HG02852 (cell line): Measurements from ENCODE around the gene RNF125.
"Not testable (repeated sequence)": the region's sequence is repeated elsewhere in the genome, so short reads cannot be mapped to it uniquely, and the experiment has no call there.

Experiments
- ATAC-seq: cut with Tn5 transposase; IDR thresholded peaks from one replicate; pipeline ENCODE4 v1.9.1; 2021; ENCODE audit warnings: mild to moderate bottlenecking, moderate library complexity; ENCODE audit not compliant: unreplicated experiment

The RNF125 gene

DNA sequence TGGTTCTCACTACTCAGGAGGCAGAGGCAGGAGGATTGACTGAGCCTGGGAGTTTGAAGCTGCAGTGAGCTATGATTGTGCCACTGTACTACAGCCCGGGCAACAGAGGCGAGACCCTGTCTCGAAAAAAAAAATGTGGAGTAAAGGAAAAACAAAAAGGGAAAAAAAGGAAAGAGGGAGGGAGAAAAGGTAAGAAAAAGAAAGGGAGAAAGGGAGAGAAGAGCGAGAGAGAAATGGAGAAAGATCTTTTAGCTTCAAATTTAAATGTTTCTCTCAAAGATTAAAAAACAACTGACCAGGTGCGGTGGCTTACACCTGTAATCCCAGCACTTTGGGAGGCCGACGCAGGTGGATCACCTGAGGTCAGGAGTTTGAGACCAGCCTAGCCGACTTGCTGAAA, 65.2 kb downstream of the RNF125 start:
- ATAC-seq, result no peak

DNA sequence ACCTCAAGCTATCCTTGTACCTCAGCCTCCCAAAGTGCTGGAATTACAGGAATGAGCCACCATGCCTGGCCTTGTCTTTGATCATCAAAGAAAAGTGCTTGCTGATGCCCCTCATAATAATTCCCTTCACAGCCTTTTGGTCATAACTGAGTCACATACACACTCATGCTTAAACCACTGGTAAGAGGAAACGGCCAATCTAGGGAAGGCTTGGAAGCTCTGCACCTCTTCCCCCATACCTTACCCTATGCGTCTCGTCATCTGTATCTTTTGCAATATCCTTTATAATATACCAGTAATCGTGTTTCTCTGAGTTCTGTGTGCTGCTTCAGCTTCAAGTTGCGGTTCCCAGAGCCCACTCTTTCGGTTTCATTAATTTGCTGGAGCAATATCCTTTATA, 68.3 kb downstream of the RNF125 start:
- no peak for ATAC-seq

GRCh38 chr18:32090831-32091230, 72.2 kb downstream of the RNF125 start:
- ATAC-seq, result not testable (repeated sequence)

DNA sequence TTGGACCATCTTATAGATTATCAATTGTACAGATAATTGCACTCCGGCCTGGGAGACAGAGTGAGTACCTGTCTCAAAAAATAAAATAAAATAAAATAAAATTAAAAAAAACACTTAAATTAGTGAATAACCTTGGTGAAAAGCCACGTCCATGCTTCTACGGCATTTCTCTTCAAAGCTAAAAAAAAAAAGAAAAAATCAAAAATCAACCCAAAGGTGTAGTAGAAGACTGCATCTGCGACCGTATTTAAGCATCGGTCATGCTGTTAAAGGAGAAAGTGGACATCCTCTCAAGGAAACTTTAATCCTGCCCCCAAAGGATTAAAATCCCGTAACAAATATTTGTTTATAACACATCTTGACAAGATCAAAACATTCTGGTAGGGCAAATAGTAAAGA, 72.7 kb downstream of the RNF125 start:
- no peak for ATAC-seq

GRCh38 chr18:32091724-32092421, 73.2 kb downstream of the RNF125 start, which contains the start of gene RNF138:
TSS of gene RNF138 (plus strand) at chr18:32091874. CDS start at chr18:32092777, 903 bp downstream.
- ATAC-seq, result peak; percentile 58

DNA sequence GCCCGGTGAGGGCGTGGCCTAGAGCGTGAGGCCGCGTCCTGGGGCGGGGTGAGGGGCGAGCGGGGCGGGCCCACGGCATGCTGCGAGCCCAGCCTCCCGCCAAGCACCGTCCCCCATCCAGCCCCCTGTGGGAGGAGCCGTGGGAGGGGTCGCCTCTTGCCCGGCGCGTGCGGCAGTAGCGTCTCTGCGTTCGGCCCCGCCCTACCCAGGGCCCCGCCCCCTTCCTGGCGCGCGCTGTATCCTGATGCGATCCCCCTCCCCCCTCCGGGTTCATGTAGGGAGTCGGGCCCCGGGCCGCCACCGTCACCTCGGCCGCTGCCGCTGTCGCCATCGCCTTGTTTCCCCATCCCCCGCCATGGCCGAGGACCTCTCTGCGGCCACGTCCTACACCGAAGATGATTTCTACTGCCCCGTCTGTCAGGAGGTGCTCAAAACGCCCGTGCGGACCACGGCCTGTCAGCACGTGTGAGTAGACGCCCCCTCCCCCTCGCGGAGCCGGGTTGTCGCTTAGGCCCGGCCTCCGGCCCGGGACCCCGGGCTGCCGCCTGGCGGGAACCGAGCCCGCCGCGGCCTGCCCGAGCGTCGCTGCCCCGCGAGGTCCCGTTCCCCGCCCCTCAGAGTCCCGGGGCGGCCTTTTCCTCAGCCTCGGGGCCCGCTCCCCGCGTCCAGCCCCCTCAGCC, 73.9 kb downstream of the RNF125 start:
- ATAC-seq, result peak; percentile 77

DNA sequence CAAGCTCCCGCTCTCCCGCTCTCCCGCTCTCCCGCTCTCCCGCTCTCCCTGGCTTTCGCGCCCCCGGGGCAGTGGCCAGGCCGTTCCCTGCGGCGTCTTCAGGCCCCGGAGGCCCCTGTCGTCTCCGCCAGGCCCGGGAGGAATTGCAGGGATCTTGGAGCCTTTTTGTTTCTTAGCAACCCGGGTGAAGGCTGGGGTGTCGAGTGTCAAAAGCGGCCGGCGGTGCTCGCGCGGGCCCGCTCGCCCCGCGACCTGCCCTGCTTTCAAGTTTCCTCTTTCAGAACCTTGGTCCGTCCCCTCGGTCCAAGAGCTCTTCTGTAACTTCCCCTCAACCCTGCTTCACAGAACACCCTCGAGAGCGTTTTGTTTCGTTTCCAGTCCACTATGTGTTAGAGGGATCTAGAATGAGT, 74.5 kb downstream of the RNF125 start:
- ATAC-seq, result peak; percentile 32

DNA sequence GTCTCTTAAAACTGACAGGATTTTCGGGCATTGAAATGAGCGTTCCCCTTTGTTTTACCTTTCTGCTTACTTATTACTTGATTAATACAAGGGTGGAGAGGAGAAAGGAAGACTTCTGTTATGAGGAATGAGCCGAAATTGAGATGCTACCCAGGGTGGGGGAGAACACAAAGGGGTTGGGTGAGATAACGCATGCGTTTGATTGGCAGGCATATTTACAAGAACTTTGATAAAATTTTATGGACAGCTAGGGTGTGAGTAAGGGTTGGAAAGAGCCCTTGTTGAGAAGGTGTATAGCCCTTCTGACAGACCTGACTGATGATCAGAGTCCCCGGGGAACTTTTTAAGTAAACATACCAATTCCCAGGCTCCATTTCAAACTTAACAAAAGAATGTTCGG, 74.9 kb downstream of the RNF125 start:
- peak; percentile 0 for ATAC-seq

DNA sequence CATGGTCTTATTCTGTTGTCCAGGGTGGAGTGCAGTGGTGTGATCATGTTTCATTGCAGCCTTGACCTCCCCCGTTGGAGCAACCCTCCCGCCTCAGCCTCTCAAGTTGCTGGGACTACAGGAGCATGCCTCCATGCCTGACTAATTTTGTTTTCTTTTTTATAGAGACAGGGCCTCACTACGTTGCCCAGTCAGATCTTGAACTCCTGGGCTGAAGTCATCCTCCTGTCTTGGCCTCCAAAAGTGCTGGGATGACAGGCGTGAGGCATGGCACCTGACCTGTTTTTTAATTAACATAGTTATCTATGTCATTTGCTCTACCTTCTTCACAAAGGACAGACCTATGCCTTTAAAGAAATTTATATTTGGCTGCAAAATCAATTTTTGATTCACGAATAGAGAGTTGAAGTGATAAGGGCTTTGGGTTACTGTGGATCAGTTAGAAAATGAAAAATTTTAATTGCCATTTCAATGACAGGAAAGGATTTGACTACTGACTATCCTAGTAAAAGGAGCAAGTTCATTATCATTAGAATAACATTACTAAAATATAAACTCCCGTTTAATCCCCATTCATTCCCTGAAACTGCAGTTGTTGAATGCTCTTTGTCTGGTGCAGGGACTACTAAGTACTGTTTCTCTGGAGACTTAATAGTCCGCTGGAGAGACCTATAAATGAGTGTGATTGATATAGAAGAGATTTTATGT, 76.7 kb downstream of the RNF125 start:
- no peak for ATAC-seq

DNA sequence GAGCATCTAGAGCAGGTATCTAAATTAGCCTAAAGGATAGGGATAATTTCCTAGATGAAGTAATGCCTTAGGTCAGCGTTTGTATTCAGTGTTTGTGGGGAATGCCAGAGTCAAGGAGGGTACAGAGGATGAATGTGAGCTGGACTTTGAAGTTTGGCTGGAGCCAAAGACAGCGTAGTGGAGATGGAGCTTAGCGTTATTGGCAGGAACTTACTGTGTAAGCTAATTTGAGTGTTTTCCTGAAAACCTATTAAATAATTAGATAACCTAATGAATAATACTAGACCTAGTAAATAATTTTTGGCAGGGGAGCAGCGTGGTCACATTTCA, 77.2 kb downstream of the RNF125 start:
- no peak for ATAC-seq

GRCh38 chr18:32096946-32097345, 78.3 kb downstream of the RNF125 start:
- no peak for ATAC-seq

- no peak for ATAC-seq
Observed at GRCh38 chr18:32104516-32104915, 85.9 kb downstream of the RNF125 start.

GRCh38 chr18:32110005-32110404, 91.4 kb downstream of the RNF125 start:
- ATAC-seq, result no peak

GRCh38 chr18:32111706-32112105, 93.1 kb downstream of the RNF125 start:
- no peak for ATAC-seq

GRCh38 chr18:32112826-32113225, 94.2 kb downstream of the RNF125 start:
- ATAC-seq, result no peak

DNA sequence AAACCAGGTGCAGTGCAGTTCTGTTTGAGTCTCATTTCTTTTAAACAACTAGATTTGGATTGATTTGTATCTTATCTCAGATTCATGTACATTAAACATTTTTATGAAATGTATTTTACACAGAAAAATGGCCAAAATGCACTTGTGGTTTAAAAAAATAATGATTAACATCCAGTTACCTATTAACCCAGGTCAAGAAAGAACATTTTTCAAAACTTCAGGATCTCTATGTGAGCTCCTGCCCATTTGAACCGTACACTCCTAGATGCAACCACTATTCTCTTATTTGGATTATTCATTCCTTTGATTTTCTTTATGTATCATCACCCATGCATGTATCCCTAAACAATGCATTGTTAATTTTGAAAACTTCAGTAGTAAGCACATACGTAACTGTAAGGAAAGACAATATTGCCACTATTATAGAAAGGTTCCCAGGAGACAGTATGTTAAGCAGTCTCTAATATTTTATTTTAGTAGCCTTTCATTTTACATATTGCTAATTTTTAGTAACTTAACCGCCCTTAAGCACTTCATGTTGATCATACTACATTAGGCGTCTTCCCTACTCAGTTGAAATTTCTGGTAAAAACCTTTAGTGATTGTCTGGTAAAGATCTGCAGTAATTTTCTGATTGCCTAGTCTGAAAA, 95.8 kb downstream of the RNF125 start:
- no peak for ATAC-seq

GRCh38 chr18:32122039-32122438, 103.4 kb downstream of the RNF125 start:
- no peak for ATAC-seq
